ENCODE measurements around the gene C4B. TPM values are rescaled to one million over a fixed set of nuclear protein-coding genes. Genes with fewer than 3 reads are reported as not detected.

C4B gene
- total RNA-seq, 1 donor from 2014 or later: 4.6 TPM

DNA sequence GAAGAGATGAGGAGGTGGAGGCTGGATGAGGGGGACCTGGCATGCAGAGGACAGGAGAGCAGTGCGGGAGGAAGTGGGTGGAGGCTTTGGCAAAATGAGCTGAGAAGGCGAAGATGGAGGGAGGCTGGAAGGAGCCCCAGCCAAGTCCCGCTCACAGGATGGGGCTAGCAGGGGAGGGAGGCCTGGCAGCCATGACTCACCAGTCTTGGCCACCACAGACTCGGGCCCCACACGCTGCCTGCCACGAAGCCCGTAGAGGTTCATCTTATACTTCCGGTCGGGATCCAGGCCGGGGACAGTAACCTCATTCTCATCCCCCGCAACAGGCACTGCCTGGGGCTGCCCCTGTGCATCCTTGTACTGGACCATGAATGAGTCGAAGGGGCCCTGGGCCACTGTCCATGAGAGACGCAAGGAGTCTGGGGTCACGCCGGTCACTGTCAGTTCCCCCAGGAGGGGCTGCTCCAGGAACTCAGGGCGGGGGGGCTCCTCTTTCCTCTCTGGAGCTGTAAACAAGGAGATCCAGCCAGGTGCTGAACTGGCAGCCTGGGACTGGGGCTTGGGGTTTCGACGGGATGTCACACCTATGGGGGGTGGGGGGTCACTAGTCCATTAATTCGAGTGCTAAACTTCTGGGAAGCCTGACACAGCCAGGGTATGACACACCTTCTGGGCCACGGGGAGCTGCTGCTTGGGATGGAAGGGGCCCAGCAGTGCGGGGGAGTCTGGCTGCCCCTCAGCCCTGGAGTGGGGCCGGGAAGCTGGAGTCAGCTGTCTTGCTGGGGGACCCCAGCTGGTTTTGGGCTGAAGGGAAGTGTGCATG, 66.8 kb downstream of the C4B start:
- intact Hi-C loops (cut with micrococcal nuclease): no loop called here

DNA sequence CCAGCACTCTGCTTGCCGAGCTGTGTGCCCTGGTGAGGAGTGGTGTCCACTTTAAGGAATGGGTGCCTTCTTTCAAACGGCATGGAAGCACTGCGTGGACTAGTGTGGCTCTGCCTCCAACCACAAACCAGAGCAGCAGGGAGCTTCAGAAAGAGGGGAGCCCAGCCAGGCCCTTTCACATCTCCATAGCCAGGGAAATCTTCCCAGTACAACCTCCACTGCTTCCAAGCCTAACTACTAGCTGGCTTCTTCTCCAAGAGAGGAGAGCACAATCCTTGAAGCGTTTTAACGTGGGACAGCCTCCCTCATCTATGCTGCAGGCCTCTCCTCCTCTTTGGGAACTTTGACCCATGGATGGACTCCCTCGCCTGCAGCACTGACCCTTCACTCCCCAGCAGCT, 67.9 kb downstream of the C4B start:
- intact Hi-C loops (cut with micrococcal nuclease): no loop called here

DNA sequence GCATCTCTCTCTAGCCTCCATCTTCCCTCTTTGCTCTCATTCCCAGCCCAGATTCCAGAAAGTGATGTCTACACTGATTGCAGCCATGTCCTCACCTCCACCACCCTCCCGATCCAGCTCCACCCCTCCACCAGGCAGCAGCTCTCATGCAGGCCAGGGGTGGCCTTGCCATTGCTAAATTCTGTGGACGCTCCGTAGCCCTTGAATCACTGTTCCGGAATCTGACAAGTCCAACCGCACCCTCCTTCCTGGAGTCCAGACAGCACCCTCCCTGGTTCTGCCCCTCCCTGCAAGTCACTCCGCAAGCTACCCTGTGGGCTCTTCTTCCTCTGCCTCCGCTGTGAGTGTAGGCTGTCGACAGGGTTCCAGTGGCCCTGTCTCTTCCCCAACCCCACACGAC, 68.3 kb downstream of the C4B start:
- intact Hi-C loops (cut with micrococcal nuclease): no loop called here

DNA sequence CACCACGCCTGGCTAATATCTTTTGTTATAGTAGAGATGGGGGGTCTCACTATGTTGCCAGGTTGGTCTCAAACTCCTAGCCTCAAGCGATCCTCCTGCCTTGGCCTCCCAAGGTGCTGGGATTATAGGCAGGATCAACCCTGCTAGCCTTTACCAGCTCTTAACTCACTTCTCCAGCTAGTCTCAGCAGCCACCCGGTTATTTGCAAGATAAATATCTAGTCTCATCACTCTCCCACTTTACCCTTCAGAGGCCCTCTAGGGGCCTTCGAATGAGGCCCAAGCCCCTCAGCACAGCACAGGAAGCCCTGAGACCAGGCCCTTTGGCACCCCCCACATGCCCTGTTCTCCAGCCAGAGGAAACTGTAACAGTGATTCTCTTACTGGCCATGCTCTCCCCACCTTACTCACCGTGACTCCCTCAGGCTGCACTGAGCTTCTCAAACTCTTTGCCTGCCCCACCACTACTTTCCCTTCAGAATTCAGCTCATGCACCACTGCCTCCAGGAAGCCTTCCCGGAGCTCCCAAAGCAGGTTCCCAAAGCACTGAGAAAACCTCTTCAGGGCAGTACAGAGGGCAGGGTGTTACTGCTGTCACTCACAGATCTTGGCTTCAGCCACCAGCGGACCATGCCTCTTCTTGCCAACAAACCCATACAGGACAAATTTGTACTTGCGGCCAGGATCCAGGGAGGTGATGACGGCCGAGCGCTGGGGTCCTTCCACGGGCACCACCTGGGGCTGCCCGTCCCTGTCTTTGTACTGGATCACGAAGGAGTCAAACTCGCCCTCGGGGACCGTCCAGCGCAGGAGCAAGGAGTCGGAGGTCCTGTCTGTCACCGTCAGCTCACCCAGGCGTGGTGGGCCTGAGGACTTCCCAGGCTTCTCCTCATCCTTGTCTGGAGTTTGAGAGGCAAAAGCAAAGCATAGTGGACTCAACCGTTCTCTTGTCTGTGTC, 69.5 kb downstream of the C4B start:
- intact Hi-C loops (cut with micrococcal nuclease): no loop called here

DNA sequence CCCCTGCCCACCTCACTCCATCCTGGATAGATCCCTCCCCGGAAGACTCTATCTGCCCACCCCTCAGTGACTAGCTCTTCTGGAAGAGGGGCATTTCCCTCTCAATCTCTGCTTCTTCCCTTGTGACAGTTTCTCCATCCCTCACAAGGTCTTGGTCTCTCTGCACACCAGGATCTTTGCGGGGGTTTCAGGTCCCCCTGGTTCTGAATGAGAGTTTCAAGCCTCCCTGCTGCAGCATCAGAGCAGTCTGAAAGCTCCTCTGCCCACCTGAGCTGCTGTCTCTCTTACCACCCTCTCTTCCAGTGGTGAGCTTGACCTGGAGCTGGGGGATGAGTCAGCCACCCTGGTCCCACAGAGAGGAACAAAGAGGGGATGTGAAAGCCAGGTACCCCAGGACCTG, 70.2 kb downstream of the C4B start:
- intact Hi-C loops (cut with micrococcal nuclease): no loop called here

Other genes starting within 250 kb of the C4B start
- gene VWA7, start 237.5 kb upstream of the C4B start, total RNA-seq: 6.0 and 6.2 TPM in 2 replicates
- gene VARS1, start 219.0 kb upstream of the C4B start, total RNA-seq: 77.4 and 78.9 TPM in 2 replicates
- 85.4 and 89.3 TPM in 2 replicates for gene LSM2, start 207.8 kb upstream of the C4B start, total RNA-seq
- 3.7 TPM in 2 replicates for gene HSPA1L, start 199.5 kb upstream of the C4B start, total RNA-seq
- 155 and 159 TPM in 2 replicates for gene HSPA1A, start 199.3 kb upstream of the C4B start, total RNA-seq
- 82.7 and 85.0 TPM in 2 replicates for gene HSPA1B, start 187.1 kb upstream of the C4B start, total RNA-seq
- 33.2 and 33.8 TPM in 2 replicates for gene NEU1, start 152.0 kb upstream of the C4B start, total RNA-seq
- 0.34 TPM in 1 of 2 replicates, not detected in the other for gene SLC44A4, start 135.8 kb upstream of the C4B start, total RNA-seq
- 61.0 and 61.6 TPM in 2 replicates for gene EHMT2, start 117.1 kb upstream of the C4B start, total RNA-seq
- gene ZBTB12, start 112.7 kb upstream of the C4B start, total RNA-seq: 2.0 and 2.2 TPM in 2 replicates
- gene C2, start 87.1 kb upstream of the C4B start, total RNA-seq: 0.12 and 1.7 TPM in 2 replicates
- 0.22 and 0.59 TPM in 2 replicates for gene CFB, start 68.7 kb upstream of the C4B start, total RNA-seq
- gene NELFE, start 55.8 kb upstream of the C4B start, total RNA-seq: 75.3 and 83.4 TPM in 2 replicates
- 93.7 and 100 TPM in 2 replicates for gene SKIC2, start 55.6 kb upstream of the C4B start, total RNA-seq
- 19.9 and 20.8 TPM in 2 replicates for gene DXO, start 42.7 kb upstream of the C4B start, total RNA-seq
- 4.0 and 4.6 TPM in 2 replicates for gene C4A, start 32.7 kb upstream of the C4B start, total RNA-seq
- gene CYP21A2, start 23.6 kb downstream of the C4B start, total RNA-seq: 1.0 and 1.4 TPM in 2 replicates
- gene TNXB, start 94.5 kb downstream of the C4B start, total RNA-seq: 5.5 and 6.1 TPM in 2 replicates
- 147 and 155 TPM in 2 replicates for gene ATF6B, start 113.5 kb downstream of the C4B start, total RNA-seq
- gene FKBPL, start 115.5 kb downstream of the C4B start, total RNA-seq: 5.3 and 5.5 TPM in 2 replicates
- 0.32 and 0.63 TPM in 2 replicates for gene PRRT1, start 137.1 kb downstream of the C4B start, total RNA-seq
- 9.8 and 11.1 TPM in 2 replicates for gene PPT2, start 139.3 kb downstream of the C4B start, total RNA-seq
- gene EGFL8, start 149.8 kb downstream of the C4B start, total RNA-seq: 6.5 and 6.8 TPM in 2 replicates
- gene AGPAT1, start 161.3 kb downstream of the C4B start, total RNA-seq: 45.0 and 46.4 TPM in 2 replicates
- 47.0 and 50.0 TPM in 2 replicates for gene RNF5, start 163.6 kb downstream of the C4B start, total RNA-seq
- gene AGER, start 169.5 kb downstream of the C4B start, total RNA-seq: 34.1 and 37.9 TPM in 2 replicates
- gene PBX2, start 175.4 kb downstream of the C4B start, total RNA-seq: 97.7 and 106 TPM in 2 replicates
- 264 and 265 TPM in 2 replicates for gene GPSM3, start 177.8 kb downstream of the C4B start, total RNA-seq
- 0.25 and 0.37 TPM in 2 replicates for gene NOTCH4, start 209.3 kb downstream of the C4B start, total RNA-seq